ENCODE measurements around the gene CYSLTR1.

CYSLTR1 gene

GRCh38 chrX:78333521-78333920 lies 6.1 kb upstream of the CYSLTR1 start:
- H3K4me3 ChIP-seq (ENCODE audit: low read depth in 1 of 2, low read length in 1 of 2) = no peak overlapping the region
- H3K4me1 ChIP-seq (ENCODE audit: control insufficient read depth in 1 of 2, insufficient read depth in 1 of 2, low read depth in 1 of 2, low read length in 1 of 2) = no peaks in the 10 kb centered on the region
- no peaks in the 10 kb centered on the region for H3K36me3 ChIP-seq
- no peaks in the 10 kb centered on the region for H3K27me3 ChIP-seq
- TF ChIP-seq CTCF (IDR thresholded peaks at IDR 0.05) = no peak
- H3K27ac ChIP-seq = no peak overlapping the region
- H3K9me3 ChIP-seq = no peaks in the 10 kb centered on the region

- no peaks in the 10 kb centered on the region for H3K27me3 ChIP-seq
- TF ChIP-seq CTCF (IDR thresholded peaks at IDR 0.05) = no peak
- H3K36me3 ChIP-seq = no peaks in the 10 kb centered on the region
- no peak overlapping the region for H3K4me3 ChIP-seq (ENCODE audit: low read depth in 1 of 2, low read length in 1 of 2)
- no peaks in the 10 kb centered on the region for H3K9me3 ChIP-seq
- no peak overlapping the region for H3K27ac ChIP-seq
- peaks cover 5 to 13% of the 10 kb centered on the region in 2 experiments for H3K4me1 ChIP-seq (ENCODE audit: control insufficient read depth in 1 of 2, insufficient read depth in 1 of 2, low read depth in 1 of 2, low read length in 1 of 2)
Measured at GRCh38 chrX:78331708-78332107, 4.3 kb upstream of the CYSLTR1 start.

- H3K36me3 ChIP-seq = no peaks in the 10 kb centered on the region
- no peak for TF ChIP-seq CTCF (IDR thresholded peaks at IDR 0.05)
- no peaks in the 10 kb centered on the region for H3K27me3 ChIP-seq
- peaks cover 11 to 24% of the 10 kb centered on the region in 2 experiments for H3K4me1 ChIP-seq (ENCODE audit: control insufficient read depth in 1 of 2, insufficient read depth in 1 of 2, low read depth in 1 of 2, low read length in 1 of 2)
- no peak overlapping the region for H3K27ac ChIP-seq
- H3K4me3 ChIP-seq (ENCODE audit: low read depth in 1 of 2, low read length in 1 of 2) = no peak overlapping the region
- no peaks in the 10 kb centered on the region for H3K9me3 ChIP-seq
Measured at GRCh38 chrX:78330540-78330939, 3.1 kb upstream of the CYSLTR1 start.

- H3K4me3 ChIP-seq (ENCODE audit: low read depth in 1 of 2, low read length in 1 of 2) = no peak overlapping the region
- no peak for TF ChIP-seq CTCF (IDR thresholded peaks at IDR 0.05)
- no peaks in the 10 kb centered on the region for H3K27me3 ChIP-seq
- H3K36me3 ChIP-seq = no peaks in the 10 kb centered on the region
- H3K4me1 ChIP-seq (ENCODE audit: control insufficient read depth in 1 of 2, insufficient read depth in 1 of 2, low read depth in 1 of 2, low read length in 1 of 2) = peaks cover 14 to 27% of the 10 kb centered on the region in 2 experiments
- H3K27ac ChIP-seq = no peak overlapping the region
- H3K9me3 ChIP-seq = no peaks in the 10 kb centered on the region
Measured at GRCh38 chrX:78330068-78330467, 2.7 kb upstream of the CYSLTR1 start.

- Histone ChIP-seq H3K27ac (no peak overlapping the region), H3K4me3 (ENCODE audit: low read depth in 1 of 2, low read length in 1 of 2) (no peak overlapping the region), H3K4me1 (ENCODE audit: control insufficient read depth in 1 of 2, insufficient read depth in 1 of 2, low read depth in 1 of 2, low read length in 1 of 2) (peaks cover 14 to 29% of the 10 kb centered on the region in 2 experiments), H3K36me3 (no peaks in the 10 kb centered on the region), H3K9me3 (no peaks in the 10 kb centered on the region), H3K27me3 (no peaks in the 10 kb centered on the region)
- TF ChIP-seq CTCF (IDR thresholded peaks at IDR 0.05) = no peak
Measured at GRCh38 chrX:78329486-78329885, 2.1 kb upstream of the CYSLTR1 start.

GRCh38 chrX:78326401-78326800 lies 1.0 kb downstream of the CYSLTR1 start:
- no peak for TF ChIP-seq CTCF (IDR thresholded peaks at IDR 0.05)
- H3K27me3 ChIP-seq = no peaks in the 10 kb centered on the region
- H3K9me3 ChIP-seq = no peaks in the 10 kb centered on the region
- no peaks in the 10 kb centered on the region for H3K36me3 ChIP-seq
- H3K4me1 ChIP-seq (ENCODE audit: control insufficient read depth in 1 of 2, insufficient read depth in 1 of 2, low read depth in 1 of 2, low read length in 1 of 2) = peaks cover 34 to 47% of the 10 kb centered on the region in 2 experiments
- H3K27ac ChIP-seq = peak overlapping the region; percentile 82
- H3K4me3 ChIP-seq (ENCODE audit: low read depth in 1 of 2, low read length in 1 of 2) = peak overlapping the region; percentile 61 to 71
